Activated CD4-positive, CD25-positive, alpha-beta regulatory T cell (primary cell): ENCODE measurements around the gene BRIP1.

ENCODE experiments used
- DNase-seq, 4 experiments: peaks; one replicate each; lab custom pipeline; 2025; lab: John Stamatoyannopoulos, UW

Gene BRIP1

DNA sequence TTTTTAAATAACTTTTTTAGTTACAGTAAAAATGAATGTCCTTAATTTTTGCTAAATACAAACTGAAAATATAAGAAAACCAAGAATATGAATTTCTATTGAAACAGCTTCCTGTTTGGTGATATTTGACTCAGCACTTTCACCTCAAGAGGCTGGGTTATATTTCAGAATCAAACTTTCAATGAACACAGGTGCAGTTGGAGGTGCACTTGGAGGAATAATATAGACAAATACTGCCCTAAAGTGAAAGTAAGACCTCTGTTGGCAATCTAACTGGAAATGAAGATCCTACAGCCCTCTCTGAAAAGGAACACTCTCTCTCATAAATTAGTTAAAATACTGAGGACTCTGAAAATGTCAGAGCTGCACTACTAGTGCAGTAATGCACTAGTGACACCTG is 106.2 kb downstream of the BRIP1 start:
- no peak for DNase-seq

DNA sequence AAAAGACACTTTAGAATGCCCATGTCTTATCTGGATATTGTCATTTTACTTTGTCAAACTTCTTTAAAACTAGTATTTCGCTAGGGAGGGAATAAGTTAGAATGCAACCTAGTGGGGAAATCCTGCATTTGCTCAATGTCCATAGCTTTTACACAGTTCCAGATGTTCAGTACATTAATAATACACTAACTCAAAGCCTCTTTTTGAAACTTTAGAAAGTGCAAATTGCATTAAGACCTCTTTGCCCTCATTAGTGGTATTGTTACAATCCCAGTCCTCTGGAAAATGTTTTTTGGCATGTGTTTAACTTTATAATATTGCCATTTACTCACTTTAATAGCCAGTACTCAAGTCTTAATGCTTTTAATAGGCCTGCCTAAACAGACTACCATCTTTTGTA is 106.8 kb downstream of the BRIP1 start:
- DNase-seq: no peak

DNA sequence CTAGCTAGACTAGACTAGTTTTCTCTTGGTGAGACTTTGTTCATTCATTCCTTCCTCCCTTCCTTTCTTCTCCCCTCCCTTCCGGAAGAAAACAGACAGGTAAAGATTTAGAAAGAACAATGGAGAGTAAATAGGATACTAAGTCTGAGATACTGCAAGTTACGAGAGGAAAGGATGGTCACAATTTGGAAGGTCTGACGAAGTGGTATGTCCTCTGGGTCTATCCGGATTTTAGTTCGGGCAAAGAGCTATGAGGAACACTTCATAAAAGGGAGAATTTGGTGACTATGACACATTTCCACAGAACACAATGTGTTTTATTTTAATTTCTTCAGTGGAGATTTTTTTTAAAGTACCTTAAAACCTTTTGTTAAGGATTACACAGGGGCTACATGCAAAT is 107.7 kb downstream of the BRIP1 start:
- no peak for DNase-seq

DNA sequence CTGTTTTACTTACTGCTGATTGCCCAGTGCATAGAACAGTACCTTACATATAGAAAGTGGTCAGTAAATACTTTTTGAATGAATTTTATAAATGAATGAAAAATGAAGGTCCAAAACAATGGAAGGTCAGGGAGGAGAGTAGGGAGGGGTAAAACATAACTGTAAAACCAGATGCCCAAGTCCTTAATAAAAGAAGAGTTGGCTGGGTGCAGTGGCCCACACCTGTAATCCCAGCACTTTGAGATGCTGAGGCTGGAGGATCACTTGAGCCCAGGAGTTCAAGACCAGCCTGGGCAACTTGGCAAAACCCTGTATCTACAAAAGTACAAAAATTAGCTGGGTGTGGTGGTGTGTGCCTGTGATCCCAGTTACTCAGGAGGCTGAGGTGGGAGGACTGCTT is 108.2 kb downstream of the BRIP1 start:
- DNase-seq: no peak

DNA sequence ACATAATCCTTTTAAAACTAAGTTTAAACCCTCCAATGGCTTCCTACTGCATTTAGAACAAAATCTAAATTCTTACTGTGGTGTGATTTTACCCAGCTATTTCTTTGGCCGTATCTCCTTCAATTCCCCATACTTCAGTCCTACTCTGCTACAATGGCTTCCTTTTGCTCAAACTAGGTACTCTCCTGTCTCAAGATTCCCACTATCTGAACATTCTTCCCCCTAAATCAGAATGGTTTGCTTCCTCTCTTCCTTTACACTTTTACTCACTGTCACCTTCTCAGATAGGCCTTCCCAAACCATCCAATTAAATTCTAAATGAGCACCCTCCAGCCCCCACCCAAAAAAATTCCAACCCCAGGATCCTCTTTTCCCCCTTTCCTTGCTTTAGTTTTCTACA is 109.2 kb downstream of the BRIP1 start:
- DNase-seq: no peak

DNA sequence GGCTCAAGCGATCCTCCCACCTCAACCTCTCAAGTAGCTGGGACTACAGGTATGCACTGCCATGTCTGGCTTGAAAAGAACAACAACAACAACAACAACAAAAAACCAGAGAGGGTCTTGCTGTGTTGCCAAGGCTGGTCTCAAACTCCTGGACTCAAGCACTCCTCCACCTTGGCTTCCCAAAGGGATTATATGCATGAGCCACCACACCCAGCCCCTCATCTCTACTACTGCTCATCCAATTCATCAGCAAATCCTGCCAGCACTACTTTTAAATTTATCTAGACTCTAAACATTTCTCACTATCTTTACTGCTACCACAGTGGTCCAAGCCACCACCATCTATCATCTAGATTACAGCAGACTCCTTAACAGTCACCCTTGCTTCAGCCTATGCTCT is 109.6 kb downstream of the BRIP1 start:
- no peak for DNase-seq

DNA sequence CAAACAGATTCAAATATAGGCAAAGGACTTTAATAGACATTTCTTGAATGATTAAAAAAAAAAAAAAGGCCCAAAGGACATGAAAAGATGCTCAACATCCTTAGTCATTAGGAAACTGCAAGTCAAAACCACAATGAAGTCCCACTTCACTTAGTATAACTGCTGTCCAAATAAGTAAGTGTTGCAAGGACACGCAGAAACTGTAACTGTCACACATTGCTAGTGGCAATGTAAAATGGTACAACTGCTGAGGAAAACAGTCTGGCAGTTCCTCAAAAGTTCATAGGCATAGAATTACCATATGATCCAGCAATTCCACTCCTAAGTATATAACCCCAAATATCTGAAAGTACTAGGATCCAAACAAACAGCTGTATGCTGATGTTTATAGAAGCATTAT is 112.7 kb downstream of the BRIP1 start:
- no peak for DNase-seq

DNA sequence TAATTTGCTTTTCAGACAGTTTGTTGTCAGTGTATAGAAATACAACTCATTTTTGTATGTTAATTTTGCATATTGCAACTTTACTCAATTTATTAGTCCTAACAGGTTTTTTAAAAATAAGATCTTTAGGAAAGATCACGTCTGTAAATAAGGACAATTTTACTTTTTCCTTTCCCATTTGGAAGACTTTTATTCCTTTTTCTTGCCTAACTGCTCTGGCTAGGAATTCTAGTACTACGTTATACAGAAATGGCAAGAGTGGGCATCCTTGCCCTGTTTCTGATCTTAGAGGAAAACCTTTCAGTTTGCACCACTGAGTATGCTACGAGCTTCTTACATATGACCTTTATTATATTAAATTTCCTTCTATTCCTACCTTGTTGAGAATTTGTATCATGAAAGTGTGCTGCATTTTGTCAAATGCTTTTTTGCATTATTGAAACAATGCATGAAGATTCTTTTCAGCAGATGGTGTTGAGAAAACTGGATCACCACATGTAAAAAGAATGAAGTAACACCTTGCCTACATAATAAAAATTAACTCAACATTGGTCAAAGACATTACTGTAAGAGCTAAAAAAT is 113.4 kb downstream of the BRIP1 start:
- no peak for DNase-seq

DNA sequence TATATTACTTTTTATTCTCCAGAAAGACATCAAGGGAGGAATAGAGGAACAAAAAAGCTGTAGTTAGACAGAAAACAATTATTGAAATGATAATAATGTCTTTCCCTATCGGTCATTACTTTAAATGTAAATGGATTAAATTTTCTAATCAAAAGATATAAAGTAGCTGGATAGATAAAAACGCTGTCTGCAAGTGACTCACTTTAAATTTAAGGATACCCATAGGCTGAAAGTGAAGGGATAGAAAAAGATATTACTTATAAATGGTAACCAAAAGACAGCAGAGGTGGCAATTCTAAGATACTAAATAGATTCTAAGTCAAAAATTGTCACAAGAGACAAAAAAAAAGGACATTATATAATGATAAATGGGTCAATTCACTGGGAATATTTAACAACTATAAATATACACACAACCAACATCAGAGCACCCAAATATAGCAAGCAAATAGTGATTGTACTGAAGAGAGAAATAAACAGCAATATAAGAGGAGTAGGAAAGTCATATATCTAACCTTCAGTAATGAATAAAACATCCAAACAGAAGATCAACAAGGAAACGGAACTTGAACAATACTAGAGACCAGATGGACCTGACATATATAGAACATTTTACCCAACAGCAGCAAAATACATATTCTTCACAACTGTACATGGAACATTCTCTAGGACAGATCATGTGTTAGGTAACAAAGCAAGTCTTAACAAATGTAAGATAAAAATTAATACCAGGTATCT is 116.9 kb downstream of the BRIP1 start:
- DNase-seq: no peak

DNA sequence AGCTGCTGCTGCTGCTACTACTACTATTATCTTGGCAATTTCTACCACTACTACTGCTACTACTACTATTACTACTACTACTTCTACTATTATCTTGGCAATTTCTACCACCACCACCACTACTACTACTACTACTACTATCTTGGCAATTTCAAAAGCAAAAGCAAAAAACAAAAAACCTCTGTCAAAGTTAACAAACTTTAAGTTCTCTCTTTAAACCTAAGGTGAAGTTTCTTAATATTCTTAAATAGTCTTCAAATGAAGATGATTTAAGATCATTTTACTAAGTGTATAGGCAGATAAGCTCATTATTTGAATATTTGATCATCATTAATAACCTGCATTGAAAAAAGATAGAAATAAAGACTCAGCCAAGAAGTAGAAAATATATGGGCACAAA is 118.5 kb downstream of the BRIP1 start:
- DNase-seq: no peak

DNA sequence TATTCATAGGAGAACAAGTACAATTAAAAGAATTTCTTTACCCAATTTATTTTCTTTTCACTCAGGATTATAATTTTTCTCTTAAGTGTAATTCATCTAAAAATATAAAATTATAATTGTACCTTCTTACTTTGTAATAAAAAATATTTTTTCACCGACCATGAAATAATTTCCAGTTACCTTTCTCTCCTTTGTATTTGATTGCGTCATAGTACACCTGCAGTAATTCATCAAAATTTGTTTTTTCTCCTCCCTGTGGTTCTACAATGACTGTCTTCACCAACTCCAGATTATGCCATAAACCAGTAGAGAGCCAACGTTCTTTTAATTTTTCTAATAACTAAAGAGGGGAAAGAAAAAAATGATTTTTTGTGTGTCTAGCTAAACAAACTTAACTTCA is 119.1 kb downstream of the BRIP1 start:
- DNase-seq: no peak

DNA sequence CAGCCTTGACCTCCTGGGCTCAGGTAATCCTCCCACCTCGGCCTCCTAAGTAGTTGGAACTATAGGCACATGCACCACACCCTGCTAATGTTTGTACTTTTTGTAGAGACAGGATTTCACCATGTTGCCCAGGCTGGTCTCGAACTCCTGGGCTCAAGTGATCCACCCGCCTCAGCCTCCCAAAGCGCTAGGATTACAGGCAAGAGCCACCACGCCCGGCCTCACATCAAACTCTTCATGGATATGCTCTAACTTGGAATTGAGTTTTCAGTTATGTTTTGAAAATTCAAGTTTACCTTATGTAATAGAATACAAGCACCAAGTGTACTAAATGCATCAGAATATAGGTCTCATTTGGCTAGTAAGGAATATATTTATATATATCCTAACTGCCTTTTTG is 119.6 kb downstream of the BRIP1 start:
- no peak for DNase-seq

DNA sequence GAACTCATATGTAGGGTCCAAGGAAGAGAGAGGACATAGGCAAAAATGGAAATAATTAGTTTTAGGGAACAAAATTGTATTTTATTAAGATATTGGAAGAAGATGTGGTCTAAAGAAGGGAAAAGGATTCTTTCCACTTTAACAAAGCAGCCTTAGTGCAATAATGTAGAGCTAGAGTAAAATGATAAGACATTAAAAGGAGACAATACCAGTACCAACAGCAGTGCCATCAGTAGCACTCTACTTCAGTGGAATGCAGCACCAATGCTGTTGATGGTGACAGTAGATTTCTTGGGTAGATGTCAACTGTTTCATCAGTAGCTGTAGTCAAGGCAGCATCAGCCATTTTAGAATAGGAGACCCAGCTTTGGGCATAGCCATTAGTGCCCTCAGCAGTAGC is 124.3 kb downstream of the BRIP1 start:
- no peak for DNase-seq

DNA sequence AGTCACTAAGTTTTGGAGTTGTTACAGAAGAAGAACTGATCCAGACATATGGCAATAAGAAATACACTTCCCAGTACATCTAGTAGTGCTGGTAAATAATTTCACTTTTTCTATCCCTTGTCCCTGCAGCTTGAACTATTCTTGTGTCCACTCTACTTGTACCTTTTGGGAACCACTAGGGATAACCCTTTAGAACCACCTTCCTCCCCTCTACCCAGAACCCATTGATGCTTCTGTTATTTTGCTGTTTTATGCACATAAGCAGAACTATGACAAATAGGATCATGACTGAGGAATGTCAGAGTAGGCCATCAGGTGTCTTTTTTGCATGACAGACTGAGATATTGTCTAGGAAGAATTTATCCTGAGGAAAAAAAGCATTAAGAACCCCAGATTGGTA is 125.1 kb downstream of the BRIP1 start:
- no peak for DNase-seq

DNA sequence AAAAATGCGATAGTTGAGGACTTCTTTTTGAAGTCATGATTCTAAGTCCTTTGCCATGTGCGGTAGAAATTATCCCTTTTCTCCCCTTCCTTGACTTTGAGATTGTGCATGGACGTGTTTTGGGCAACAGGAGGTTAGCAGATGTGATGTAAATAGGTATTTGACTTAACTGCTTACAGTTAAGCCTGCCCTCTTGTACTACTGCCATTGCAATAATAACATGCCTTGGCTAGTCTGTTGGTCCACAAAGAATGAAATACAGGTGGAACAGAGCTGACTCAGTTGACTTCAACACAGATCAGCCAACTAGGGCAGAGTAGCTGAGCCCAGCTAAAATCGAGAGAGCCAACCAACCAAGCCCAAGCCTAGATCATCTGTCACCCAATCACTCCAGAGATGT is 125.5 kb downstream of the BRIP1 start:
- no peak for DNase-seq

DNA sequence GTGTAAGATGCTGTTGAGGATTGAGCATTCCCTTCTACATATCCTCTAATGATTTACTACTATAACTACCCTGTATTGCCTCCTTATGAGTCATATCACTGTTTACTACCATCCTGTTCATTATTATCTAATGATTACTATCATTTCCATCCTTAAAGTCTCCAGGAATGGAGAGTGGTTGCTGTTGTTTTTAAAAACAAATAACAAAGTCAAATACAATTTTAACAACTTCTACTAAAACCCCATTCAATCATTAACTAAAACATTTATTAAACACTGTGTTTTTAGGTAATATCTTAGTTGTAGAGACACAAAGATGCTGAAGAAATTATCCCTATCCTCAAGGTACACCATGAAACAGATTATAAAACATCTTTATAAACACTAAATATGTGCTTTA is 126.9 kb downstream of the BRIP1 start:
- no peak for DNase-seq

DNA sequence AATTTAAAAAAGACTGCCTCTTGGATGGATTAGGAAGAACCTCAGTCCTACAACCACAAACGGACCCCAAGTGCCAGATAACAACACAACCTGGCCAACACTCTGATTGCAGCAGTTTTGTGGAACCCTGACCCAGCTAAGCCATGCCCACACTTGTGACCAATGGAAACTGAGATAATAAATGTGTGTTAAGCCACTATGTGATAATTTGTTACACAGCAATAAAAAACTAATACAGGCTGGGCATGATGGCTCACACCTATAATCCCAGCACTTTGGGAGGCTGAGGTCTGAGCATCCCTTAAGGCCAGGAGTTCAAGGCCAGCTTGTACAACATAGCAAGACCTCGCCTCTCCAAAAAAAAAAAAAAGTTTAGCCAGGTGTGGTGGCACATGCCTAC is 127.5 kb downstream of the BRIP1 start:
- no peak for DNase-seq

DNA sequence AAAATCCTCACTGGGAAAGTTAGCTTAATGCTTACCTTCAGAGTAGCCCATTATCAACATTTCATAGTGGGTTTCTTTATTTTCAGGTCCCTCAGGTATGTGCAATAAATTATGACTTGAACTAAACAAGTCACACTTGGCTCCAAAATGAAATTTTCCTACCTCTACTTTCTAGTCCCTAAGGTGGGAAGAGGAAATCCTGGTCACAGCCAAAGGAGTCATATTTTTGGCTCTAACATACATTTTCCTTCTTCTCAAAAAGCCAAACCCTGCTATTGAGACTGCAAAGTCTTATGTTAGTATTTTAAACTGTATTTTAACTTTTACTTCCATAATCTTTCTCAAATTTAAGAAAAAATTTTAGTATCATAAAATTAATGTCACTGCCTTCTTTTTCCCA is 128.9 kb downstream of the BRIP1 start:
- DNase-seq: no peak

DNA sequence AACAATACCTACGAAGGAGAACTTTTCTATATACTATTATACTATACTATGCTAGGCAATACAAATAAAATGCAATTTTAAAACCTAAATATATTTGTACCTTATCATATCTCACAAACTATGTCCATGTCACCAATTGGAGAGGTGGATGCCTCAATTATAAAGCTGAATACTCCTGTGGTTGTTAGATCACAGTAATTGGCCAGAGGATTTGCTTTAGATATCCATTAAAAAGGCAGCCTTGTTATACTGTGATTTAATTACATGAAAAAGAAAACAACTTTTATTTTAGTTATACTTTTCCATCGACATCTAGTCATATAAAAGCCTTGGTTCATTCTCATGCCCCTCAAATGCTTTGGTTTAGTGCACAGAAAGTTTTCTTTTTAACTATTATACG is 129.3 kb downstream of the BRIP1 start:
- no peak for DNase-seq

DNA sequence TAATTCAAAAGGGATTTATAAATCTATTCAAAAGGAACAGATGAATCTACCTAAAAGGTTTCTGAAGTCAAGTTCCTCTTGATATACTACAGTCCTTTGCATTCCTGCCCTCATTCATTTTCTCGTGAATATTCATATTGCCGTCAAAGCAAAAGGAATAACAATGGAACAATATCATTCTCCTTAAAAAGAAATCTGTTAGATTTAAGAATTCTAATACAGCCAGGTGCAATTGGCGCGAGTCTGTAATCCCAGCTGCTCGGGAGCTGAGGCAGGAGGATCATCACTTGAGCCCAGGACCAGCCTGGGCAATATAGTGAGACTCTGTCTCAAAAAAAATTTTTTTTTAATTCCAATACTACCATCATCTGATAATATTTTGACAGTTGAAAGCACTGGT is 130.3 kb downstream of the BRIP1 start:
- DNase-seq: no peak

DNA sequence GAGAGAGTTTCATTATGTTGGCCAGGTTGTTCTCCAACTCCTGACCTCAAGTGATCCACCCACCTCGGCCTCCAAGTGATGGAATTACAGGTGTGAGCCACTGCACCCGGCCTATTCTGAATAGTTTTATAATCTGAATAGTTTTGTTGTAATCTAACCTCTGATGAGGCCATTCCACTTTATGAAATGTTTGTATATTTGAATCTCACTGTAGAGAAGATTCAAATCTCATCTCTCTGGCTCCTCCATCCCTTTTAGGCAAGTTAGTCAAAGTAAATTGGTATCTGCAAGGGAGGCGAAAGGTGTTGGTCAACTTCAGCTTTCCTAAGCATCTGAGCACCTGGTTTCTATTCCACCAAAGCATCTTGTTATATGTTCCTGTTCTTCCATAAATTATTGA is 131.2 kb downstream of the BRIP1 start:
- DNase-seq: no peak

DNA sequence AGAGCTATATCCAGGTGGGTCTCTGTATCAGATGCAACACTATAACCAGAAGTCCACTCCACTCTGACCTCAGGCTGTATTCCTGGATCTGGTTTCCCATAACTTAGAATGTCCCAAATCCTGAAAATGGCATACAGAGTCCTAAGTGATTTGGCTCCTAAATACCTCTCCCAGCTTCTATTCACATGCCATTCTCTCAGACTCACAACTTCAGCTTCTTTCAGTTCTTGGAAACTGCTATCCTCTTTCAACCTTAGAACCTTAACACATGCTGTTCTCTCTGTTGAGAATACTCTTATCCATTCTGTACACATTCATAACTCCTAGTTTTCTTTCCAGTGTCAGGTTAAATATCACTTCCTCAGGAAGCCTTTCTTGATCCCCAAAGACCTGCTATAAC is 132.0 kb downstream of the BRIP1 start:
- no peak for DNase-seq

DNA sequence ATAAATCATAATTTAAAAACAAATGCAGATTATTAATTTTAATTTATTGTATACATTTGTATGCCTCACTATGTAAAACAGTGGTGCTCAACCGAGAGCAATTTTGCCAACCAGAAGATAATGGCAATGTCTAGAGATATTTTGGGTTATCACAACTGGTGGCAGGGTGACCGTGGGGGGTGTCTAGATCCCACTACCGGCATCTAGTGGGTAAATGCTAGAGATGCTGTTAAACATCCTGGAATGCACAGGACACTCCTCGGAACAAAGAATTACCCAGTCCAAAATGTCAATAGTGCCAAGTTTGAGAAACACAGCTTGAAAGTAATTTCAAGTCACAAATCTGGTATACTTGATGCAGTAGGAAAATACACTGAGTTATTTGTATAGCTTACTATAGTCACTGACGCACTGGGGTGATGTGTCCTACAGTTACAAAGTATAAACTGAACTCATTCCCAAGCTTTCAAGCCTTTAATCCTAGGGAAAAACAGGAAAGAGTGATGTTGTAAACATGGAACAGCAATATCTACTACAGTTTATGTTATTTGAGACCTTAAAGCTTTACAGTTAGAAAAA is 133.5 kb downstream of the BRIP1 start:
- DNase-seq: no peak

DNA sequence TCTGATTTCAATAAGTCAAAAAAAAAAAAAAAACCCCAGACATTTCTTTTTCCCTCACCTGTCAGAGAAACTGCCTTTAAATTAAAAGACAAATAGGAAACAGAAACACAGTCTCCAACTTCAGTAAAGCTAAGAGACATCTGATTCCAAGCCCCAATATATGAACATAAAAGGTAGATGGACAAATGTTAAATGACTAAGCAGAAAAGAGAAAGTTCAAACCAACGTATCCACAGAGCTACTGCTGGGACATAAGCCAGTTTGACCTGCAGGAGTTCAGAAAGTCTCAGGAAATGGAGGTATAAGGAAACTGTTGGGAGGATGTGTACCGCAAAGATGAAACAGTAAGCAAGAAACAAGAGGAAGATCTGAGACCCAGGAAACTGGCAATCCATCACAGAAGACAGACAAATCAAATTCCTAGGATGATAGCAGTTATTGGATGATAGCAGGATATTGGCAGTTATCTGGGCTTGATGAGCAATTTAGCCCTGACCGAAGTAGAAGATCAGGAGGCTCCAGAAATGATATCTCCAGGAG is 135.0 kb downstream of the BRIP1 start:
- no peak for DNase-seq
